HL-60 (cell line): ENCODE results near the gene ADIPOR2.

Experiments used
- DNase-seq, 2 experiments: peaks; one replicate each; pipeline ENCODE4 v3.0.0-alpha.2; 2010 to 2020; ENCODE audit warnings: low read depth in 1 of 2, low spot score in 1 of 2
- H3K27ac ChIP-seq: fragments of 250-450 bp; sonication (Bioruptor Pico); replicated peaks from 2 replicates; pipeline ENCODE4 v1.5.1; 2020; ENCODE audit warnings: mild to moderate bottlenecking, moderate library complexity
- H3K27me3 ChIP-seq: fragments of 250-450 bp; sonication (Bioruptor Pico); 2 replicates; pipeline ENCODE4 v1.5.1; 2021; ENCODE audit warnings: mild to moderate bottlenecking, moderate library complexity; ENCODE audit not compliant: insufficient read depth, poor library complexity, severe bottlenecking
- H3K4me3 ChIP-seq: replicated peaks from 2 replicates; pipeline ENCODE4 v1.5.1; 2011; ENCODE audit warnings: mild to moderate bottlenecking, control low read depth, low read length; ENCODE audit not compliant: insufficient read depth
- CTCF ChIP-seq: IDR thresholded peaks from one replicate; pipeline ENCODE4 v1.5.1; 2011; ENCODE audit warnings: low read length, control low read depth, inconsistent platforms; ENCODE audit not compliant: insufficient read depth
- GABPA ChIP-seq: IDR thresholded peaks from 2 replicates; pipeline ENCODE4 v1.6.1; 2012; ENCODE audit warnings: low read depth
- POLR2AphosphoS5 ChIP-seq: IDR thresholded peaks from 2 replicates; pipeline ENCODE4 v1.6.1; 2012; ENCODE audit warnings: low read depth
- REST ChIP-seq: IDR thresholded peaks from 2 replicates; pipeline ENCODE4 v1.6.1; 2012; ENCODE audit warnings: low read depth; ENCODE audit not compliant: insufficient replicate concordance
- SPI1 ChIP-seq: IDR thresholded peaks from 2 replicates; pipeline ENCODE4 v1.6.1; 2012; ENCODE audit warnings: low read depth, mild to moderate bottlenecking, borderline replicate concordance

Gene ADIPOR2

DNA sequence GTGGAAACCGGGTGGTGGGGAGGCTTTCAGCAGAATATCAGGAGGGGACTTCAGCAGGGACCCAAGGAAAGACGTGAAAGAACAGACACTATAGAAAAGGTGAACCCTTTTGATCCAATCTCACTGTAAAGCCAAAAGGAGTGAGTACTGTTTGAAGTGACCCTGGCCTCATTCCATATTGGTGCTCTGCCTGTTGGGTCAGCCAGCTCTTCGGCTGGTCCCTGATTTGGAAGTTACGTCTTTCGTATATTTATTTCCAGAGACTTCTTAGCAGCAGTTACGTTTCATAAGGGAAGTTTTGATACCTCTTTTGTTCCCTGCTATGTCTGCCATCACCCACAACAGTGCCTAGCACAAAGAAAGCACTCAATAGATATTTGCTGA lies 39.9 kb upstream of the ADIPOR2 start:
- Histone ChIP-seq H3K27me3 (no peaks in the 10 kb centered on the region), H3K4me3 (no peak overlapping the region), H3K27ac (no peak overlapping the region)
- no peak for DNase-seq
- TF ChIP-seq REST (no peak), GABPA (no peak), SPI1 (no peak), CTCF (no peak), POLR2AphosphoS5 (no peak)

- DNase-seq, result no peak
- Histone ChIP-seq H3K27me3 (no peaks in the 10 kb centered on the region), H3K4me3 (no peak overlapping the region), H3K27ac (no peak overlapping the region)
- TF ChIP-seq SPI1 (no peak), CTCF (no peak), GABPA (no peak), REST (no peak)
Measured at GRCh38 chr12:1651946-1652345, 38.9 kb upstream of the ADIPOR2 start.

GRCh38 chr12:1655225-1655788 lies 35.6 kb upstream of the ADIPOR2 start:
- Histone ChIP-seq H3K4me3 (no peak overlapping the region), H3K27me3 (no peaks in the 10 kb centered on the region), H3K27ac (no peak overlapping the region)
- DNase-seq, result no peak
- TF ChIP-seq GABPA (no peak), CTCF (no peak), SPI1 (no peak), POLR2AphosphoS5 (no peak), REST (no peak)
